ENCODE data around the gene SH3TC2.

GRCh38 chr5:149005077-149005892, 57.6 kb downstream of the SH3TC2 start:
- TF ChIP-seq, protein P1, sequence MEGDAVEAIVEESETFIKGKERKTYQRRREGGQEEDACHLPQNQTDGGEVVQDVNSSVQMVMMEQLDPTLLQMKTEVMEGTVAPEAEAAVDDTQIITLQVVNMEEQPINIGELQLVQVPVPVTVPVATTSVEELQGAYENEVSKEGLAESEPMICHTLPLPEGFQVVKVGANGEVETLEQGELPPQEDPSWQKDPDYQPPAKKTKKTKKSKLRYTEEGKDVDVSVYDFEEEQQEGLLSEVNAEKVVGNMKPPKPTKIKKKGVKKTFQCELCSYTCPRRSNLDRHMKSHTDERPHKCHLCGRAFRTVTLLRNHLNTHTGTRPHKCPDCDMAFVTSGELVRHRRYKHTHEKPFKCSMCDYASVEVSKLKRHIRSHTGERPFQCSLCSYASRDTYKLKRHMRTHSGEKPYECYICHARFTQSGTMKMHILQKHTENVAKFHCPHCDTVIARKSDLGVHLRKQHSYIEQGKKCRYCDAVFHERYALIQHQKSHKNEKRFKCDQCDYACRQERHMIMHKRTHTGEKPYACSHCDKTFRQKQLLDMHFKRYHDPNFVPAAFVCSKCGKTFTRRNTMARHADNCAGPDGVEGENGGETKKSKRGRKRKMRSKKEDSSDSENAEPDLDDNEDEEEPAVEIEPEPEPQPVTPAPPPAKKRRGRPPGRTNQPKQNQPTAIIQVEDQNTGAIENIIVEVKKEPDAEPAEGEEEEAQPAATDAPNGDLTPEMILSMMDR (IDR thresholded peaks at IDR 0.05), result no peak
- no peak for TF ChIP-seq POLR2A (IDR thresholded peaks at IDR 0.05)
